Islet precursor cell (in vitro differentiated cells): ENCODE data around the gene CHCHD10.
"Not testable (repeated sequence)": the region's sequence is repeated elsewhere in the genome, so short reads cannot be mapped to it uniquely, and the experiment has no call there.

ENCODE experiments used
- DNase-seq: peaks from one replicate; pipeline ENCODE4 v3.0.0-alpha.2; 2018

The CHCHD10 gene

GRCh38 chr22:23744485-23744884 is 23.3 kb downstream of the CHCHD10 start:
- DNase-seq: no peak

- no peak for DNase-seq
Observed at GRCh38 chr22:23744001-23744400, 23.8 kb downstream of the CHCHD10 start.

GRCh38 chr22:23743303-23743705 is 24.5 kb downstream of the CHCHD10 start:
- no peak for DNase-seq

- no peak for DNase-seq
Observed at GRCh38 chr22:23742505-23743264, 25.1 kb downstream of the CHCHD10 start.

- DNase-seq: no peak
Observed at GRCh38 chr22:23737696-23738095, 30.1 kb downstream of the CHCHD10 start.

GRCh38 chr22:23728108-23728507 is 39.7 kb downstream of the CHCHD10 start:
- DNase-seq: not testable (repeated sequence)

GRCh38 chr22:23722724-23723123 is 45.0 kb downstream of the CHCHD10 start:
- DNase-seq: no peak

- DNase-seq: no peak
Observed at GRCh38 chr22:23722160-23722559, 45.6 kb downstream of the CHCHD10 start.

GRCh38 chr22:23720855-23721254 is 46.9 kb downstream of the CHCHD10 start:
- no peak for DNase-seq

GRCh38 chr22:23718371-23719165 is 49.2 kb downstream of the CHCHD10 start:
- DNase-seq: no peak

GRCh38 chr22:23716811-23717801 is 50.7 kb downstream of the CHCHD10 start:
- peak; percentile 94 for DNase-seq
